SK-N-SH (cell line): ENCODE data around the gene SERTAD4. TPM values are rescaled to one million over a fixed set of nuclear protein-coding genes. Genes with fewer than 3 reads are reported as not detected.

Source experiments
- CTCF ChIA-PET: fragments of 300-600, 350-600 bp; formaldehyde crosslinking; extraction: SDS; loops from one replicate; lab custom pipeline; 2021; lab: Yijun Ruan, JAX
- POLR2A ChIA-PET: fragments of 350-600 bp; sonication (Branson Sonifier 250); formaldehyde crosslinking; extraction: SDS; loops from one replicate; lab custom pipeline; 2020; ENCODE audit warnings: antibody characterized with exemption, inconsistent platforms; lab: Yijun Ruan, JAX
- DNase-seq: peaks from one replicate; pipeline ENCODE4 v3.0.0; 2012
- H2AFZ ChIP-seq: fragments of 200-600 bp; sonication (generic); 2 replicates; pipeline ENCODE4 v1.8.1; 2016; ENCODE audit warnings: antibody characterized with exemption, mild to moderate bottlenecking, low read depth
- H3F3A ChIP-seq: fragments of 200-600 bp; sonication (generic); replicated peaks from 2 replicates; pipeline ENCODE3; 2016; ENCODE audit warnings: antibody characterized with exemption, mild to moderate bottlenecking; ENCODE audit not compliant: insufficient read depth
- H3K27ac ChIP-seq, 2 experiments: fragments of 200-500 bp in 1 of 2; fragments of 200-600 bp in 1 of 2; sonication (Bioruptor generic) in 1 of 2; sonication (generic), shearing (Covaris generic) in 1 of 2; 2 replicates each; pipeline versions ENCODE4 v1.5.1 to v1.6.1; 2014 to 2016; ENCODE audit warnings: low read depth in 2 of 2, inconsistent platforms in 1 of 2, low read length in 1 of 2, mild to moderate bottlenecking in 1 of 2, mixed read lengths in 1 of 2
- H3K27me3 ChIP-seq: fragments of 200-600 bp; sonication (generic), shearing (Covaris generic); 2 replicates; pipeline ENCODE4 v1.6.1; 2016; ENCODE audit warnings: mixed run types; ENCODE audit not compliant: insufficient read depth
- H3K36me3 ChIP-seq, 2 experiments: fragments of 200-500 bp in 1 of 2; fragments of 200-600 bp in 1 of 2; sonication (Bioruptor generic) in 1 of 2; sonication (generic) in 1 of 2; replicated peaks in 1 of 2; 2 replicates each; pipeline versions ENCODE3 to v1.5.1; 2014 to 2016; ENCODE audit warnings: low read length in 1 of 2, mild to moderate bottlenecking in 1 of 2; ENCODE audit not compliant: insufficient read depth in 2 of 2, control insufficient read depth in 1 of 2
- H3K4me1 ChIP-seq, 2 experiments: fragments of 200-500 bp in 1 of 2; fragments of 200-600 bp in 1 of 2; sonication (Bioruptor generic) in 1 of 2; sonication (generic), shearing (Covaris generic) in 1 of 2; 2 replicates each; pipeline versions ENCODE4 v1.5.1 to v1.6.1; 2014 to 2016; ENCODE audit warnings: low read depth in 1 of 2, low read length in 1 of 2, mixed run types in 1 of 2; ENCODE audit not compliant: insufficient read depth in 2 of 2, control insufficient read depth in 1 of 2
- H3K4me2 ChIP-seq: fragments of 200-600 bp; sonication (generic), shearing (Covaris generic); 2 replicates; pipeline ENCODE4 v1.6.1; 2017; ENCODE audit warnings: mixed run types
- H3K4me3 ChIP-seq, 2 experiments: fragments of 200-500 bp in 1 of 2; fragments of 200-600 bp in 1 of 2; sonication (Bioruptor generic) in 1 of 2; sonication (generic), shearing (Covaris generic) in 1 of 2; 2 replicates each; pipeline versions ENCODE4 v1.5.1 to v1.8.1; 2014 to 2016; ENCODE audit warnings: low read depth in 2 of 2, inconsistent platforms in 1 of 2, low read length in 1 of 2, mild to moderate bottlenecking in 1 of 2, mixed read lengths in 1 of 2, moderate library complexity in 1 of 2
- H3K79me2 ChIP-seq: fragments of 200-600 bp; sonication (generic); 2 replicates; pipeline ENCODE4 v1.8.1; 2017; ENCODE audit warnings: mild to moderate bottlenecking; ENCODE audit not compliant: insufficient read depth
- H3K9ac ChIP-seq: fragments of 200-600 bp; sonication (generic); 2 replicates; pipeline ENCODE4 v1.6.1; 2017; ENCODE audit warnings: mixed run types
- H3K9me2 ChIP-seq: fragments of 200-600 bp; sonication (generic); 2 replicates; pipeline ENCODE4 v1.6.1; 2017; ENCODE audit warnings: mixed run types
- H3K9me3 ChIP-seq: fragments of 200-600 bp; sonication (generic); 2 replicates; pipeline ENCODE4 v1.6.1; 2017; ENCODE audit warnings: mixed run types, mild to moderate bottlenecking, moderate library complexity
- H4K20me1 ChIP-seq: fragments of 200-600 bp; sonication (generic); 2 replicates; pipeline ENCODE4 v1.6.1; 2017; ENCODE audit warnings: mild to moderate bottlenecking, mixed run types; ENCODE audit not compliant: insufficient read depth
- ELF1 ChIP-seq: IDR thresholded peaks from 2 replicates; pipeline ENCODE4 v1.4.0; 2012
- EP300 ChIP-seq, 2 experiments: IDR thresholded peaks; 2 replicates each; pipeline versions ENCODE4 v1.4.0 to v1.6.1; 2012; ENCODE audit warnings: borderline replicate concordance in 1 of 2, low read depth in 1 of 2, low read length in 1 of 2
- FOSL2 ChIP-seq: IDR thresholded peaks from 2 replicates; pipeline ENCODE4 v1.4.0; 2012; ENCODE audit warnings: low read depth, mild to moderate bottlenecking, moderate library complexity, borderline replicate concordance
- FOXM1 ChIP-seq: IDR thresholded peaks from 2 replicates; pipeline ENCODE4 v1.4.0; 2012; ENCODE audit warnings: low read depth, mild to moderate bottlenecking
- GABPA ChIP-seq: IDR thresholded peaks from 2 replicates; pipeline ENCODE4 v1.4.0; 2012; ENCODE audit warnings: low read depth, mild to moderate bottlenecking
- JUND ChIP-seq: IDR thresholded peaks from 2 replicates; pipeline ENCODE4 v1.4.0; 2012
- MXI1 ChIP-seq: IDR thresholded peaks from 2 replicates; pipeline ENCODE4 v1.6.1; 2012; ENCODE audit warnings: mild to moderate bottlenecking, low read depth, low read length, improper control_type of control experiment
- NRF1 ChIP-seq: IDR thresholded peaks from 2 replicates; pipeline ENCODE4 v1.6.1; 2012; ENCODE audit warnings: low read depth, mild to moderate bottlenecking, low read length
- POLR2AphosphoS5 ChIP-seq: IDR thresholded peaks from 2 replicates; pipeline ENCODE4 v1.6.1; 2012; ENCODE audit warnings: low read depth, low read length
- RAD21 ChIP-seq: IDR thresholded peaks from 2 replicates; pipeline ENCODE4 v1.6.1; 2012; ENCODE audit warnings: mild to moderate bottlenecking, low read length
- RFX5 ChIP-seq: IDR thresholded peaks from 2 replicates; pipeline ENCODE4 v1.6.1; 2012; ENCODE audit warnings: mild to moderate bottlenecking, improper control_type of control experiment, low read length
- SMC3 ChIP-seq: IDR thresholded peaks from 2 replicates; pipeline ENCODE4 v1.6.1; 2012; ENCODE audit warnings: low read depth, low read length, improper control_type of control experiment
- TAF1 ChIP-seq: IDR thresholded peaks from 2 replicates; pipeline ENCODE4 v1.6.1; 2012; ENCODE audit warnings: low read depth, mild to moderate bottlenecking, low read length, moderate library complexity, borderline replicate concordance
- TCF12 ChIP-seq: IDR thresholded peaks from 2 replicates; pipeline ENCODE4 v1.4.0; 2012
- TEAD4 ChIP-seq: IDR thresholded peaks from 2 replicates; pipeline ENCODE4 v1.4.0; 2012; ENCODE audit warnings: mild to moderate bottlenecking, borderline replicate concordance; ENCODE audit not compliant: insufficient read depth
- YY1 ChIP-seq: IDR thresholded peaks from 2 replicates; pipeline ENCODE4 v1.4.0; 2012; ENCODE audit warnings: low read depth, mild to moderate bottlenecking
- WGBS: methylation state at CpG from one replicate; pipeline ENCODE4 v1.1.6; 2017; ENCODE audit warnings: low lambda C conversion rate; 5-methylcytosine and 5-hydroxymethylcytosine counted together
- polyA plus RNA-seq, 3 experiments: library from polyadenylated mRNA; depleted of rRNA; stranded (reverse); fragments of >200 nt; gene quantifications; 2 replicates each; pipeline ENCODE4 v1.2.3, GENCODE V29; 2012
- TF ChIP-seq, protein P1 (sequence below): IDR thresholded peaks from 2 replicates; pipeline ENCODE4 v1.4.0; 2012; ENCODE audit warnings: low read depth, borderline replicate concordance
- TF ChIP-seq, protein P2 (sequence below): fragments of 200-600 bp; sonication (generic); IDR thresholded peaks from 2 replicates; pipeline ENCODE4 v1.6.1; 2017; ENCODE audit warnings: antibody characterized with exemption, mild to moderate bottlenecking, moderate library complexity
- TF ChIP-seq, protein P3 (sequence below): IDR thresholded peaks from 2 replicates; pipeline ENCODE4 v1.4.0; 2012; ENCODE audit warnings: low read depth, borderline replicate concordance
- TF ChIP-seq, protein P4 (sequence below): IDR thresholded peaks from 2 replicates; pipeline ENCODE4; 2012

Gene SERTAD4
- polyA plus RNA-seq, 1 of the 3 experiments (the other 2 are of a cell fraction) = 2.9 TPM

DNA sequence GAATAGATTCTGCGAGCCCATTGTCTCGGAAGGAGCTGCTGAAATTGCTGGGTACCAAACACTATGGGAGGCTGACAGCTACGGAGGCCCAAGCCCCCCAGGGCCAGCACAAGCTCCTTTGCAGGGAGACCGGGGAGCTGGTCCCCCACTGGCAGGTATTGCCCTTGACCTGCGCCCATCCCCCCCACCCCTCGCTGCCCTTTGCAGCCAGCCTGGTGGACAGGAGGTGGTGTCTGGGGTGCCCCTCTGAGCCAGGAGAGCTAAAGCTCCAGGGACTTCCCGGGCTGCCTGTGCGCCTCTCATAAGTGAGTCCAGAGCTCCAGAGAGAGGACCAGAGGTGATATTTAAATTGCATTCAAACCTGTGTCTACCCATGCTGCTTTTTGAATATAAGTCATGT lies 5.4 kb downstream of the SERTAD4 start:
- POLR2A ChIA-PET = no interaction called here
- TF ChIP-seq TCF12 = no peak
- TF ChIP-seq JUND = no peak
- no peak for TF ChIP-seq YY1
- no peak for TF ChIP-seq FOSL2
- TF ChIP-seq TEAD4 = no peak
- TF ChIP-seq RFX5 = no peak
- TF ChIP-seq, protein P1, sequence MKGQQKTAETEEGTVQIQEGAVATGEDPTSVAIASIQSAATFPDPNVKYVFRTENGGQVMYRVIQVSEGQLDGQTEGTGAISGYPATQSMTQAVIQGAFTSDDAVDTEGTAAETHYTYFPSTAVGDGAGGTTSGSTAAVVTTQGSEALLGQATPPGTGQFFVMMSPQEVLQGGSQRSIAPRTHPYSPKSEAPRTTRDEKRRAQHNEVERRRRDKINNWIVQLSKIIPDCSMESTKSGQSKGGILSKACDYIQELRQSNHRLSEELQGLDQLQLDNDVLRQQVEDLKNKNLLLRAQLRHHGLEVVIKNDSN = no peak
- TF ChIP-seq POLR2AphosphoS5 = no peak
- TF ChIP-seq TAF1 = no peak
- TF ChIP-seq, protein P2, sequence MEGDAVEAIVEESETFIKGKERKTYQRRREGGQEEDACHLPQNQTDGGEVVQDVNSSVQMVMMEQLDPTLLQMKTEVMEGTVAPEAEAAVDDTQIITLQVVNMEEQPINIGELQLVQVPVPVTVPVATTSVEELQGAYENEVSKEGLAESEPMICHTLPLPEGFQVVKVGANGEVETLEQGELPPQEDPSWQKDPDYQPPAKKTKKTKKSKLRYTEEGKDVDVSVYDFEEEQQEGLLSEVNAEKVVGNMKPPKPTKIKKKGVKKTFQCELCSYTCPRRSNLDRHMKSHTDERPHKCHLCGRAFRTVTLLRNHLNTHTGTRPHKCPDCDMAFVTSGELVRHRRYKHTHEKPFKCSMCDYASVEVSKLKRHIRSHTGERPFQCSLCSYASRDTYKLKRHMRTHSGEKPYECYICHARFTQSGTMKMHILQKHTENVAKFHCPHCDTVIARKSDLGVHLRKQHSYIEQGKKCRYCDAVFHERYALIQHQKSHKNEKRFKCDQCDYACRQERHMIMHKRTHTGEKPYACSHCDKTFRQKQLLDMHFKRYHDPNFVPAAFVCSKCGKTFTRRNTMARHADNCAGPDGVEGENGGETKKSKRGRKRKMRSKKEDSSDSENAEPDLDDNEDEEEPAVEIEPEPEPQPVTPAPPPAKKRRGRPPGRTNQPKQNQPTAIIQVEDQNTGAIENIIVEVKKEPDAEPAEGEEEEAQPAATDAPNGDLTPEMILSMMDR = no peak
- no peak for TF ChIP-seq SMC3
- no peak for TF ChIP-seq NRF1
- TF ChIP-seq, all 33 proteins: peak for 0
- H3K79me2 ChIP-seq = no peaks in the 10 kb centered on the region
- CTCF ChIA-PET = interaction anchor here (0.7 to 4.8 kb wide), 3 partner anchors 29 to 73 kb away, joined by 3 to 22 read pairs (median 5); no protein-coding TSS in a partner anchor
- H4K20me1 ChIP-seq = peaks cover 4% of the 10 kb centered on the region; the same call in 1 of the 2 replicates
- WGBS = 98% methylated on average over 6 of the region's 8 CpGs
- H2AFZ ChIP-seq = no peak overlapping the region
- no peak overlapping the region for H3K4me3 ChIP-seq
- no peak overlapping the region for H3K9ac ChIP-seq
- peak overlapping the region in 1 of 2 experiments; percentile 87; a peak in 2 of 4 replicates for H3K27ac ChIP-seq
- peaks cover 42% of the 10 kb centered on the region for H3F3A ChIP-seq
- no peak overlapping the region for H3K4me2 ChIP-seq
- DNase-seq = no peak
- peaks cover 34 to 46% of the 10 kb centered on the region in 2 experiments for H3K4me1 ChIP-seq
- no peaks in the 10 kb centered on the region for H3K27me3 ChIP-seq
- peaks cover 9 to 30% of the 10 kb centered on the region in 2 experiments for H3K36me3 ChIP-seq
- H3K9me2 ChIP-seq = no peaks in the 10 kb centered on the region
- H3K9me3 ChIP-seq = no peaks in the 10 kb centered on the region

DNA sequence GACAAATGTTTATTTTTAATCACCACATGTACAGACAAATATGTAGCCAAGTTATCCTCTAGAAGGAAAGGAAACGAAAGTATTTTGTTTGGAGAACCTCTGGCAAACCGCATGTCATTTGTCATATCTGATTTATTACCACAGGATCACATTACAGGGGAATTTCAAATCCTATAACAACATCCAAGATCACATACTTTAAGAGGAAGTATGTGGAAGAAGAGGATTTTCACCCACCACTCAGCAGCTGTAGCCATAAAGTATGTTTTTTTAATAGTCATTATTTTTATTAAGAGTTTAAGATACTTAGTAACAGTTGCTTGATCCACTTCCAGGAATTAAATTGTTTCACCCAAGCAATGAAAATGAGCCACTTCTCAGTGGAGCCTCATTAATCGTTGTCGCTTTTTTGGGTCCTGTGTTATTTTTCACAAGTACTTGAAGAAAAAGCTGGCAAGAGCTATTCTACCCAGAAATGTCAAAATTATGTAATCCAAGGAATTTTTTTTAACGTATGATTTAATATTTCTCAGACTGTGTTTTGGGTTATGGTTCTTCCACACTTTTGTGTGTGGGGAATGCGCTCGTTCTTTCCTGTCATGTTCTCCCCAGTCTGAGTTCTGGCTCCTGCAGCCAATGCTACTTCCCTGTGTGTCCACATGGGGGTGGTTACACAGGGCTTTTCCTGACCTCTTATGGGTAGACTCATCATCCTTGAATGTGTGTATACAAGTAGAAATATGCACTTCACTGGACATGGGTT lies 6.9 kb downstream of the SERTAD4 start:
- Histone ChIP-seq H3K36me3 (peaks cover 9 to 30% of the 10 kb centered on the region in 2 experiments), H3K27me3 (no peaks in the 10 kb centered on the region), H3K79me2 (no peaks in the 10 kb centered on the region), H3K4me2 (peak overlapping the region; percentile 43; the same call in 1 of the 2 replicates), H3K9me3 (no peaks in the 10 kb centered on the region), H4K20me1 (peaks cover 4% of the 10 kb centered on the region; the same call in 1 of the 2 replicates), H3K27ac (peak overlapping the region; percentile 64 to 71; a peak in 3 of 4 replicates), H3K4me3 (peak overlapping the region in 1 of 2 experiments; percentile 17; a peak in 1 of 4 replicates), H3K9ac (no peak overlapping the region), H3F3A (peaks cover 38% of the 10 kb centered on the region), H3K4me1 (peaks cover 29 to 42% of the 10 kb centered on the region in 2 experiments), H2AFZ (no peak overlapping the region), H3K9me2 (no peaks in the 10 kb centered on the region)
- WGBS = 65% methylated on average over 7 of the region's 7 CpGs
- peak; percentile 62 for DNase-seq
- POLR2A ChIA-PET = interaction anchor here (0.7 kb wide), 1 partner anchor 114 kb away, joined by 3 read pairs; no protein-coding TSS in a partner anchor
- CTCF ChIA-PET = interaction anchor here (0.6 to 4.8 kb wide), 18 partner anchors 9 to 377 kb away, joined by 3 to 22 read pairs (median 4); no protein-coding TSS in a partner anchor
- TF ChIP-seq MXI1 = no peak
- no peak for TF ChIP-seq FOXM1
- 0 out of 2 replicates have a peak, but pooled peaks have one; percentile 54 for TF ChIP-seq TEAD4
- TF ChIP-seq ELF1 = no peak
- no peak for TF ChIP-seq RFX5
- TF ChIP-seq, protein P3, sequence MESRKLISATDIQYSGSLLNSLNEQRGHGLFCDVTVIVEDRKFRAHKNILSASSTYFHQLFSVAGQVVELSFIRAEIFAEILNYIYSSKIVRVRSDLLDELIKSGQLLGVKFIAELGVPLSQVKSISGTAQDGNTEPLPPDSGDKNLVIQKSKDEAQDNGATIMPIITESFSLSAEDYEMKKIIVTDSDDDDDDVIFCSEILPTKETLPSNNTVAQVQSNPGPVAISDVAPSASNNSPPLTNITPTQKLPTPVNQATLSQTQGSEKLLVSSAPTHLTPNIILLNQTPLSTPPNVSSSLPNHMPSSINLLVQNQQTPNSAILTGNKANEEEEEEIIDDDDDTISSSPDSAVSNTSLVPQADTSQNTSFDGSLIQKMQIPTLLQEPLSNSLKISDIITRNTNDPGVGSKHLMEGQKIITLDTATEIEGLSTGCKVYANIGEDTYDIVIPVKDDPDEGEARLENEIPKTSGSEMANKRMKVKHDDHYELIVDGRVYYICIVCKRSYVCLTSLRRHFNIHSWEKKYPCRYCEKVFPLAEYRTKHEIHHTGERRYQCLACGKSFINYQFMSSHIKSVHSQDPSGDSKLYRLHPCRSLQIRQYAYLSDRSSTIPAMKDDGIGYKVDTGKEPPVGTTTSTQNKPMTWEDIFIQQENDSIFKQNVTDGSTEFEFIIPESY = peak; percentile 49; the same call in 1 of the 2 replicates
- TF ChIP-seq GABPA = no peak
- TF ChIP-seq EP300 (IDR thresholded peaks at IDR 0.05; ENCODE audit: borderline replicate concordance in 1 of 2, low read depth in 1 of 2, low read length in 1 of 2) = peak in 1 of 2 experiments; percentile 73; a peak in 1 of 4 replicates
- TF ChIP-seq, protein P4, sequence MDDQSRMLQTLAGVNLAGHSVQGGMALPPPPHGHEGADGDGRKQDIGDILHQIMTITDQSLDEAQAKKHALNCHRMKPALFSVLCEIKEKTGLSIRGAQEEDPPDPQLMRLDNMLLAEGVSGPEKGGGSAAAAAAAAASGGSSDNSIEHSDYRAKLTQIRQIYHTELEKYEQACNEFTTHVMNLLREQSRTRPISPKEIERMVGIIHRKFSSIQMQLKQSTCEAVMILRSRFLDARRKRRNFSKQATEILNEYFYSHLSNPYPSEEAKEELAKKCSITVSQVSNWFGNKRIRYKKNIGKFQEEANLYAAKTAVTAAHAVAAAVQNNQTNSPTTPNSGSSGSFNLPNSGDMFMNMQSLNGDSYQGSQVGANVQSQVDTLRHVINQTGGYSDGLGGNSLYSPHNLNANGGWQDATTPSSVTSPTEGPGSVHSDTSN = peak; percentile 95
- peak; percentile 64 for TF ChIP-seq SMC3
- TF ChIP-seq RAD21 = peak; percentile 68
- TF ChIP-seq FOSL2 = peak; percentile 33; the same call in 1 of the 2 replicates
- TF ChIP-seq, protein P1 = no peak
